Calu3 (cell line): ENCODE data around the gene ELF3. TPM values are rescaled to one million over a fixed set of nuclear protein-coding genes. Genes with fewer than 3 reads are reported as not detected.
A peak's percentile ranks its signal among the peaks of the same experiment; 100 is the strongest.

Experiments
- BruUV-seq: library from RNA; stranded (reverse); fragments of 400-500 nt; replicated peaks from 2 replicates; lab custom pipeline; 2021; lab: Mats Ljungman, UMichigan
- CTCF ChIA-PET: fragments of 300-600 bp; sonication (Branson Sonifier 250); formaldehyde crosslinking; loops from one replicate; lab custom pipeline; 2022; ENCODE audit warnings: antibody characterized with exemption; lab: Charles Lee
- DNase-seq: peaks from one replicate; pipeline ENCODE4 v3.0.0; 2022
- H3K27ac Mint-ChIP-seq: one replicate; pipeline ENCODE4 v1.8.0; 2022; ENCODE audit warnings: mixed read lengths; ENCODE audit not compliant: unreplicated experiment
- H3K27me3 Mint-ChIP-seq: one replicate; pipeline ENCODE4 v1.8.0; 2022; ENCODE audit warnings: mixed read lengths; ENCODE audit not compliant: unreplicated experiment
- H3K36me3 Mint-ChIP-seq: one replicate; pipeline ENCODE4 v1.8.0; 2022; ENCODE audit warnings: mild to moderate bottlenecking, moderate library complexity, mixed read lengths; ENCODE audit not compliant: insufficient read depth, unreplicated experiment
- H3K4me1 Mint-ChIP-seq: one replicate; pipeline ENCODE4 v1.8.0; 2022; ENCODE audit warnings: mild to moderate bottlenecking, low read depth, mixed read lengths; ENCODE audit not compliant: unreplicated experiment
- H3K4me3 Mint-ChIP-seq: one replicate; pipeline ENCODE4 v1.8.0; 2022; ENCODE audit warnings: mild to moderate bottlenecking, low read depth, moderate library complexity, mixed read lengths; ENCODE audit not compliant: unreplicated experiment
- H3K9me3 Mint-ChIP-seq: one replicate; pipeline ENCODE4 v1.8.0; 2022; ENCODE audit warnings: low read depth, mixed read lengths; ENCODE audit not compliant: unreplicated experiment
- intact Hi-C: fragments of 100-400 bp; cut with micrococcal nuclease; formaldehyde crosslinking; loops from one replicate; pipeline ENCODE4 v1.10.0; 2022; ENCODE audit not compliant: unreplicated experiment
- total RNA-seq: library from RNA; stranded (reverse); gene quantifications from 2 replicates; pipeline ENCODE4 v1.2.3, GENCODE V29; 2022
- TF ChIP-seq, protein P1 (sequence below): fragments of 200-600 bp; IDR thresholded peaks from one replicate; pipeline ENCODE4 v1.8.0; 2022; ENCODE audit warnings: antibody characterized with exemption; ENCODE audit not compliant: unreplicated experiment

Gene ELF3
- total RNA-seq, 1 experiment from 2014 or later = 830 TPM

DNA sequence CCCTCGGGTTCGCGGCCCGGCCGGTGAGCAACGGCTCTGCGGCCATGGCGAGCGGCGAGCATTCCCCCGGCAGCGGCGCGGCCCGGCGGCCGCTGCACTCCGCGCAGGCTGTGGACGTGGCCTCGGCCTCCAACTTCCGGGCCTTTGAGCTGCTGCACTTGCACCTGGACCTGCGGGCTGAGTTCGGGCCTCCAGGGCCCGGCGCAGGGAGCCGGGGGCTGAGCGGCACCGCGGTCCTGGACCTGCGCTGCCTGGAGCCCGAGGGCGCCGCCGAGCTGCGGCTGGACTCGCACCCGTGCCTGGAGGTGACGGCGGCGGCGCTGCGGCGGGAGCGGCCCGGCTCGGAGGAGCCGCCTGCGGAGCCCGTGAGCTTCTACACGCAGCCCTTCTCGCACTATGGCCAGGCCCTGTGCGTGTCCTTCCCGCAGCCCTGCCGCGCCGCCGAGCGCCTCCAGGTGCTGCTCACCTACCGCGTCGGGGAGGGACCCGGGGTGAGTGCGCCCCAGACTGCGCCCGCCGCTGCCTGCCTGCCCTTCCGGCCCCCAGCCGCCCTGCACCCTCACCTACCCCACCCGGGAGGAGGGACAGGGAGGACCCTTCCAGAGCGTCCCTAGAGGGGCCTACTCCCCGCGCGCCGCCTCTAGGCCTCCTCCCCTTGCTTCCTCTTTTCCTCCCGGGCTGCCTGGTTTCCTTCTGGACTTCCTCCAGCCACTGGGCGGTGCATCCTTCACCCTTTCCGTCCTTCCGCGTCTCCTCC, 27.6 kb upstream of the ELF3 start, which contains the start of gene RNPEP:
Gene RNPEP, plus strand, starts transcription at position 26 of the 757 bp plus-strand sequence. Its CDS starts 19 bp downstream, at position 45.
- Mint-ChIP-seq H3K27me3 (no peaks in the 10 kb centered on the region), H3K4me3 (peak within 1 kb of the TSS; percentile 96), H3K9me3 (no peaks in the 10 kb centered on the region), H3K27ac (peak within 1 kb of the TSS; percentile 84), H3K36me3 (peaks cover 26% of the 10 kb centered on the region), H3K4me1 (peaks cover 9% of the 10 kb centered on the region)
- BruUV-seq = no TSS peak
- intact Hi-C loops = loop anchor here (1.0 to 5.0 kb wide), 2 partner anchors 140 to 270 kb away; partner anchors contain the start of gene GPR37L1
- TF ChIP-seq, protein P1, sequence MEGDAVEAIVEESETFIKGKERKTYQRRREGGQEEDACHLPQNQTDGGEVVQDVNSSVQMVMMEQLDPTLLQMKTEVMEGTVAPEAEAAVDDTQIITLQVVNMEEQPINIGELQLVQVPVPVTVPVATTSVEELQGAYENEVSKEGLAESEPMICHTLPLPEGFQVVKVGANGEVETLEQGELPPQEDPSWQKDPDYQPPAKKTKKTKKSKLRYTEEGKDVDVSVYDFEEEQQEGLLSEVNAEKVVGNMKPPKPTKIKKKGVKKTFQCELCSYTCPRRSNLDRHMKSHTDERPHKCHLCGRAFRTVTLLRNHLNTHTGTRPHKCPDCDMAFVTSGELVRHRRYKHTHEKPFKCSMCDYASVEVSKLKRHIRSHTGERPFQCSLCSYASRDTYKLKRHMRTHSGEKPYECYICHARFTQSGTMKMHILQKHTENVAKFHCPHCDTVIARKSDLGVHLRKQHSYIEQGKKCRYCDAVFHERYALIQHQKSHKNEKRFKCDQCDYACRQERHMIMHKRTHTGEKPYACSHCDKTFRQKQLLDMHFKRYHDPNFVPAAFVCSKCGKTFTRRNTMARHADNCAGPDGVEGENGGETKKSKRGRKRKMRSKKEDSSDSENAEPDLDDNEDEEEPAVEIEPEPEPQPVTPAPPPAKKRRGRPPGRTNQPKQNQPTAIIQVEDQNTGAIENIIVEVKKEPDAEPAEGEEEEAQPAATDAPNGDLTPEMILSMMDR = peak; percentile 12
- CTCF ChIA-PET = interaction anchor here (0.6 to 2.0 kb wide), 9 partner anchors 9 to 207 kb away, joined by 3 to 10 read pairs (median 4); partner anchors contain the start of genes ELF3 and IPO9
- DNase-seq = peak; percentile 77

DNA sequence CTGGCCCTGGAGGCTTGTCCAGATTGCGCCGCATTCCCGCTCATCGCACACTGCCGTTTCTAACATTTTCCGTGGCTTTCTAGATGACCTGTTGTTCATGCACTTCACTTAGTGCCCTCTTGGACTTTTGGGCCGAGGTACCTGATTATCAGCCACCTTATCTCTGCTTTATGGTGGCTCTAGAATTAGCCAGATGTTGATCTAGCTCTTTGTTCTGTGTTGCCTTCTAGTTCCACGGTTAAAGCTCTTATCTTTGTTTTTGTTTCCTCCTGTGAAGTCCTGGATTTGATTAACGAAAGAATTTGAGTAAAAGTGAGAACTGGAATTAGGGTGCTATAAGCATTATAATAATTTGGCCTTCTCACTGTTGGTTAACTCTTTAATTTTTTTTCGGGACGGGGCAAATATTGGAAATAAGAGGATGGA, 27.0 kb upstream of the ELF3 start:
- intact Hi-C loops = loop anchor here (1.0 to 5.0 kb wide), 2 partner anchors 139 to 271 kb away; partner anchors contain the start of gene GPR37L1
- CTCF ChIA-PET = interaction anchor here (0.8 to 2.0 kb wide), 7 partner anchors 8 to 206 kb away, joined by 3 to 10 read pairs (median 4); partner anchors contain the start of gene ELF3
- Mint-ChIP-seq H3K27me3 (no peaks in the 10 kb centered on the region), H3K9me3 (no peaks in the 10 kb centered on the region), H3K36me3 (peaks cover 29% of the 10 kb centered on the region), H3K4me3 (peak overlapping the region; percentile 96), H3K4me1 (peaks cover 9% of the 10 kb centered on the region), H3K27ac (peak overlapping the region; percentile 84)
- BruUV-seq = no TSS peak
- no peak for DNase-seq
- TF ChIP-seq, protein P1 = no peak

DNA sequence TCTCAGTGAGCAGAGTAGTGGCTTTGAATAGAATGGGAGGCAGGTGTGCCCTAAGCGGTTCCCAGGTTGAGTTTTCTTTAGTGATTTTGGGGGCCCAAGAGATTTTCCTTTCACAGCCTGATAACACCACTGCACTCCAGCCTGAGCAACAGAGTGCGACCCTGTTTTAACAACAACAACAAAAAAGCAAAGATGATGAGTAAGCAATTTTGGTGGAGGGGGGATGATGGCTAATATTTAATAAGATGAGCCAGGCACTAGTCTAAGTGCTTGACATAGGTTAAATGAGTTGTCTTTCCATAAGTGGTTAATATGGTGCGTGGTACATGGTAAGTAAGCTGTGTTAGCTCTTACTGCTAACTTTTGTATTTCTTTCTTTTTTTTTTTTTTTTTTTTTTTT, 25.9 kb upstream of the ELF3 start:
- BruUV-seq = no TSS peak
- intact Hi-C loops = loop anchor here (5.0 kb wide), 1 partner anchor 272 kb away; no protein-coding TSS in a partner anchor
- peak overlapping the region; percentile 96 for H3K4me3 Mint-ChIP-seq
- H3K27me3 Mint-ChIP-seq = no peaks in the 10 kb centered on the region
- CTCF ChIA-PET = interaction anchor here (0.9 to 1.3 kb wide), 2 partner anchors 15 to 24 kb away, joined by 3 read pairs; no protein-coding TSS in a partner anchor
- H3K36me3 Mint-ChIP-seq = peaks cover 35% of the 10 kb centered on the region
- H3K27ac Mint-ChIP-seq = no peak overlapping the region
- H3K9me3 Mint-ChIP-seq = no peaks in the 10 kb centered on the region
- peaks cover 9% of the 10 kb centered on the region for H3K4me1 Mint-ChIP-seq
- DNase-seq = no peak
- TF ChIP-seq, protein P1 = no peak

DNA sequence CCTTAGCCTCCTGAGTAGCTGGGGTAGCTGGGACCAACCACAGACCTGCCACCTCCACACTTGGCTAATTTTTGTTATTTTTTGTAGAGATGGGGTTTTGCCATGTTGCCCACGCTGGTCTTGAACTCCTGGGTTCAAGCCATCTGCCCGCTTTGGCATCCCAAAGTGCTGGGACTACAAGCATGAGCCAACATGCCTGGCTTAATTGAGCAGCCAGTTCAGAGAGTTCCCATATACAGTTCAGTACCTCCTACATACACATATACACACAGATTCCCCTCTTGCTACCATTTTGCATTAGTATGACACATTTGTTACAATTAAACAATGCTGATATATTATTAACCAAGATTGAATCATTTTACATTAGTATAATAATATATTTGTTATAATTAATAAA, 25.0 kb upstream of the ELF3 start:
- H3K36me3 Mint-ChIP-seq = peaks cover 40% of the 10 kb centered on the region
- H3K4me3 Mint-ChIP-seq = no peak overlapping the region
- CTCF ChIA-PET = interaction anchor here (0.5 to 1.3 kb wide), 3 partner anchors 14 to 26 kb away, joined by 3 read pairs; no protein-coding TSS in a partner anchor
- intact Hi-C loops = no loop called here
- peaks cover 9% of the 10 kb centered on the region for H3K4me1 Mint-ChIP-seq
- DNase-seq = no peak
- TF ChIP-seq, protein P1 = no peak
- H3K9me3 Mint-ChIP-seq = no peaks in the 10 kb centered on the region
- H3K27ac Mint-ChIP-seq = no peak overlapping the region
- no peaks in the 10 kb centered on the region for H3K27me3 Mint-ChIP-seq
- BruUV-seq = no TSS peak
